ENCODE results near the gene SRC. TPM values are rescaled to one million over a fixed set of nuclear protein-coding genes. Genes with fewer than 3 reads are reported as not detected.
A peak's percentile ranks its signal among the peaks of the same experiment; 100 is the strongest.

The SRC gene
- total and polyA plus RNA-seq, 2 donors: 26.9 to 53.2 TPM

DNA sequence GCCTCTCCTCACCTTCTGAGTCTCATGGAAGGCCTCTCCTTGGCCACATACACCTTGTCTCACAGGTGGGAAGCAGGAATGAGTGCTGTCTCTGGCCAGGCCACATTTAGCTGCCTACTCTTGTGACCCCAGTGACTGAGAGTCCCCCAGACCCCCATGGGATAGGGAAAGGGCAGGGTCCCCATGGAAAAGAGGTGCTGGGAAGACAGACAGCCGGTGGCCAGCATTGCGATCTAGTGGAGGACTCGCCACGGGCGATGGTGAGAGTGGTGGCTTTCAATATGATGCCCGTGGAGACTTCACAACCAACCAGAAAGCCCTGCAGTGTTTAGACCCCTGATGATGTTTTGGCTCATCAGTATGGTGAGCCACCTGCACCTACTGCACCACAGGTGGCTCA, 36.6 kb upstream of the SRC start:
- Histone ChIP-seq H3K27ac (ENCODE audit: low read depth) (peak overlapping the region; percentile 53), H3K36me3 (ENCODE audit: insufficient read depth) (no peaks in the 10 kb centered on the region), H3K4me1 (ENCODE audit: insufficient read depth) (peaks cover 2% of the 10 kb centered on the region), H3K4me3 (ENCODE audit: low read depth, low read length) (no peak overlapping the region)
- DNase-seq (ENCODE audit: extremely low spot score): no peak
- WGBS: 94% methylated on average over 6 of the region's 6 CpGs

DNA sequence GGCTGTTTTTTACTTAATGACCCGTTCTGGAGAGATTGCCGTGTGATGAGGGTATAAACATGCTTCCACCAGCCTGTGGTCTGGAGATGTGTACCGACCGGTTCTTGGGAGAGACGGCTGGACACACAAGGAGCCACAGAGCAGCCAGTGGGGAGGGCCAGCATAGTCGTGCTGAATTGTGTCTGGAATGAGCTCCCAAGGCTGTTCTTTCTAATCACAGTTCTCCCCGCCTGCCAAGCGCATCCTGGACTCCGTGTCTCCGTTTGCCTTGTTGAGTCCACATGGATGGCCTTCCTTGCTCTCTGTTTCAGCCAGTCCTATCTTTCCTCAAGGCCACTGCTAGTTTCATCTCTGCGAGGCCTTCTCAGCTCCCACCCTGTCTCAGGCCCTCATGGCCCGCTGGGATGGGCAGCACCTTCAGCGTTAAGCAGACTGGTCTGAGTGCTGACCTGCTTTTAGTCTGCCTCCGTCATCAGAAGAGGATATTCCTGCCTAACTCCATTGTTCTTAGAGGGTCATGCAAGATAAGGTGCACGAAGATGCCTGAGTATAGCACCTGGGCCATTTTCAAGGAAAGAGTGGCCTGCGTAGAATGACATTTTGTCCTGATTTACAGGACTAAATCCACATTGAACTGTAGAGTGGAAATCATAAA, 35.9 kb upstream of the SRC start:
- peaks cover 2% of the 10 kb centered on the region for H3K4me1 ChIP-seq (ENCODE audit: insufficient read depth)
- DNase-seq (ENCODE audit: extremely low spot score): peak; percentile 75
- 52% methylated on average over 16 of the region's 16 CpGs for WGBS
- no peak overlapping the region for H3K27ac ChIP-seq (ENCODE audit: low read depth)
- no peaks in the 10 kb centered on the region for H3K36me3 ChIP-seq (ENCODE audit: insufficient read depth)
- no peak overlapping the region for H3K4me3 ChIP-seq (ENCODE audit: low read depth, low read length)

DNA sequence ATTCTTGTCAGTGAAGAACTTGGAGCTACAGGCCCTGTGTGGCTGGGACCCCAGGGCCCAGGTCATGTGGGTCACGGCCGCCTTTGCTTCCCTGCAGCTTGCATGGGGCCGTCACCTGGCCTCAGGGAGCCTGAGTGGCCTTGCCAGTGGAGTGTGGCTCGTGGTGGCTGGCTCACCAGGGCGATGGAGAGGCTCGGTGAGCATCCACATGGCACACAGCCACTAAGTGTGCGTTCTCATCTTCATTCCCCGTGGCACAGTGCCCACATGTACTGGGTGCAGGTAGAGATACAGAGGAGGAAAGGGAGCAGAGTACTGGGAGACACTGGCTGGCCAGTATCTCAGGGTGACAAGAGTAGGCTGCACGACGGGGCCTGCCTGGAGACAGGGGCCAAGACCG, 35.0 kb upstream of the SRC start:
- Histone ChIP-seq H3K36me3 (ENCODE audit: insufficient read depth) (no peaks in the 10 kb centered on the region), H3K4me1 (ENCODE audit: insufficient read depth) (peaks cover 2% of the 10 kb centered on the region), H3K27ac (ENCODE audit: low read depth) (peak overlapping the region; percentile 34), H3K4me3 (ENCODE audit: low read depth, low read length) (no peak overlapping the region)
- WGBS: 76% methylated on average over 11 of the region's 11 CpGs
- DNase-seq (ENCODE audit: extremely low spot score): no peak

DNA sequence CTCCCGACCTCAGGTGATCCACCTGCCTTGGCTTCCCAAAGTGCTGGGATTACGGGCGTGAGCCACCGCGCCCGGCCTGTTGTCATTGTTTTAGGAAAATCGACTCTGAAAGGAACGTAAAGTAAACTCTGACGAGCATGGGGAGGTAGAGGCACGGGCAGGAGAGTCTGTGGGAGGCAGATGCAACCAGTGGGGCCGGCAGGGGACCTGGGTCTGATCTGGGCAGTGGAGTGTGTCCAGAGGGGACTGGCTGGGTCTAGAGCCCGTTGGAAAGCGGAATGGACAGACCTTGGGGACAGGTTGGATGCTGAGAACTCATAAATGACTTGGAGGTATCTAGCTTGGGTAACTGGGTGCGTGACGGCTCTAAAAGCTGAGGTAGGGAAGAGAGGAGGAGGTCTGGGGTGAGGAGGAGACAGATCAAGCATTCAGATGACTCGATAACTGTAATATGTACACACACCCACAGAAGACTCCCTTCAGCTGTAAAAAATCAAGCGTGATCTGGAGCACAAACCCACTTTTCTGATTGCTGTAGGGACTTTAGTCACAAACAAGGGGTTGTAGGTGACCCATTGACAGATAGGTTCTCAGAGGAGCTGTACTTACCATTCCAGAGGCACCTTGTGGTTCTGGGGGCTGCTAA, 34.1 kb upstream of the SRC start:
- H3K4me3 ChIP-seq (ENCODE audit: low read depth, low read length): no peak overlapping the region
- peaks cover 2% of the 10 kb centered on the region for H3K4me1 ChIP-seq (ENCODE audit: insufficient read depth)
- peak overlapping the region; percentile 86 for H3K27ac ChIP-seq (ENCODE audit: low read depth)
- no peak for DNase-seq (ENCODE audit: extremely low spot score)
- no peaks in the 10 kb centered on the region for H3K36me3 ChIP-seq (ENCODE audit: insufficient read depth)
- 77% methylated on average over 17 of the region's 17 CpGs for WGBS

DNA sequence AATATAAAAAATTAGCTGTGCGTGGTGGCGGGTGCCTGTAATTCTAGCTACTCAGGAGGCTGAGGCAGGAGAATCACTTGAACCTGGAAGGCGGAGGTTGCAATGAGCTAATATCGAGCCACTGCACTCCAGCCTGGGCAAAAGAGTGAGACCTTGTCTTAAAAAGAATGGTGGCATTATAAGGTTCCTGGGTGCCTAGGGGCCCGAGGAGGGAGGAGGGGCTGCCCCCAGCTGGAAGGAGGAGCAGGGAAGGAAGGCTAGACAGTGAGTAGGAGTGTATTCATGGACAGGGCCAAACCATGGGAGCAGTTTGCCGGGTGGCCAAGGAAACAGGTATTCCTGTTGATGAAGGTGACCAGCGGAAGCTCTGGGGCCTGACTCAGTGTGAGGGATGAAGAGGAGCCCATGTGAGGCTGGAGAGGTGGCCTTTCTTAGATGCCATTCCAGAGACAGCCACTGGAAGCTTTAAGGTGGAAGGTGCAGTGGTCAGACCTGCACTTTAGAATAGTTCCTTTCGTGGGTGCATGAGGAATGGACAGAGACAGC, 32.3 kb upstream of the SRC start:
- WGBS: 89% methylated on average over 8 of the region's 8 CpGs
- Histone ChIP-seq H3K27ac (ENCODE audit: low read depth) (peak overlapping the region; percentile 52), H3K4me3 (ENCODE audit: low read depth, low read length) (no peak overlapping the region), H3K4me1 (ENCODE audit: insufficient read depth) (peaks cover 2% of the 10 kb centered on the region), H3K36me3 (ENCODE audit: insufficient read depth) (no peaks in the 10 kb centered on the region)
- no peak for DNase-seq (ENCODE audit: extremely low spot score)

DNA sequence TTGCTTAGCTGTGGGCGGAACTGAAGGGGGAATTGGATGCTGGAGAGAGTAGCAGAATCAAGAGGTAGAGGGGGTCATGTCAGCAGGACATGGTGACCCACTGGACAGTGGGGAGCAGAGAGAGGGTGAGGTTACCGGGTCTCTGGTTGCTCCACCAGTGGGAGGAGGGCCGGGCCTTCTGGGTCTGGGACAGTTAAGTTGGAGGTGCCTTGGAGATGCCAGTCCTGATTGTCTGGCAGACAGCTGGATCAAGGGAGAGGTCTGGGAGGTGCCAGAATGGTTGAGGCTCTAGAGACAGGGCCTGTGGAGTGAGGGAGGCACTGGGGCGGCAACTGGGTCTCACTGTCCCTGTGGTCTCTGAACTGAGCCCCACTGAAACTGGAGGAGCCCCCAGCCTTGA, 31.8 kb upstream of the SRC start:
- Histone ChIP-seq H3K27ac (ENCODE audit: low read depth) (peak overlapping the region; percentile 52), H3K4me3 (ENCODE audit: low read depth, low read length) (no peak overlapping the region), H3K36me3 (ENCODE audit: insufficient read depth) (no peaks in the 10 kb centered on the region), H3K4me1 (ENCODE audit: insufficient read depth) (peaks cover 2% of the 10 kb centered on the region)
- WGBS: 63% methylated on average over 4 of the region's 4 CpGs
- DNase-seq (ENCODE audit: extremely low spot score): no peak

DNA sequence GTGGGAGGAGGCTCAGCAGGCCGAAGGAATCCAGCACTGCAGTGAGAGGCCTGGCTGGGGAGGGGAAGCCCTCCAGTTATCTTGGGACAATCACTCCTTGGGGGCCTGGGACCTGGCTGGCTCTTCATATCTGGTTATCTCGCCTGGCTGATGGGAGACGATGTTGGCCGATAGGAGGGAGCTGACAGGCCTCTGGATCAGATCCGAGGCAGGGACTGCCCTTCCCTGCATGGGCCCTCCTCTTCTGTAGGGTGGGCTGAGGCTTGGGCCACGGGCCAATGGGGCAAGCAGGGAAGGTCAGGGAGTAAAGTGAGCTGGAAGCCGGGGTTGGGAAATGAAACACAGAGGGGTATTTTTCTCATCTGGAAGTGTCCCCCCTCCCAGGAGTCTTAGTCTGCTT, 31.3 kb upstream of the SRC start:
- 23% methylated on average over 7 of the region's 7 CpGs for WGBS
- no peak for DNase-seq (ENCODE audit: extremely low spot score)
- H3K4me3 ChIP-seq (ENCODE audit: low read depth, low read length): no peak overlapping the region
- H3K36me3 ChIP-seq (ENCODE audit: insufficient read depth): no peaks in the 10 kb centered on the region
- peak overlapping the region; percentile 89 for H3K27ac ChIP-seq (ENCODE audit: low read depth)
- H3K4me1 ChIP-seq (ENCODE audit: insufficient read depth): peaks cover 2% of the 10 kb centered on the region

DNA sequence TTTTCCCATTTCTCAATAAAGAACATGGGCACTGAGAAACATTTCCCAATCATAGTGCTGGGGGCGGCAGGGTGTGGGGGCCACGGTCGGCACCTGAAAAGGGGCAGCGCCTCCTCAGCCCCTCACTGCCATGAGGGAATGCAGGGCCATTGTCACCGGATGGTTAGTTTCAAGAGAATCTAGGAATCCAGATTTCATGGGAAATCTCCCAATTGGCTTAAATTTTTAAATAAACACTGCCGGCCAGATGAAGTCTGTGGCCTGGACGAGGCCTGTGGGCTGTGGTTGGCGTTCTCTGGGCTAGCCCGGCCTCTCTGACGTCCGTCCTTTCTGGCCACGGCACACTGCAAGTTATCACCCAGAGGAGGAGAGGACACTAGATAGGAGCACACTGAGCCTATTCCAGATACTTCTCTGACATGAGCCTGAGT, 30.9 kb upstream of the SRC start:
- 21% methylated on average over 12 of the region's 12 CpGs for WGBS
- Histone ChIP-seq H3K27ac (ENCODE audit: low read depth) (peak overlapping the region; percentile 89), H3K36me3 (ENCODE audit: insufficient read depth) (no peaks in the 10 kb centered on the region), H3K4me1 (ENCODE audit: insufficient read depth) (peaks cover 2% of the 10 kb centered on the region), H3K4me3 (ENCODE audit: low read depth, low read length) (no peak overlapping the region)
- no peak for DNase-seq (ENCODE audit: extremely low spot score)

DNA sequence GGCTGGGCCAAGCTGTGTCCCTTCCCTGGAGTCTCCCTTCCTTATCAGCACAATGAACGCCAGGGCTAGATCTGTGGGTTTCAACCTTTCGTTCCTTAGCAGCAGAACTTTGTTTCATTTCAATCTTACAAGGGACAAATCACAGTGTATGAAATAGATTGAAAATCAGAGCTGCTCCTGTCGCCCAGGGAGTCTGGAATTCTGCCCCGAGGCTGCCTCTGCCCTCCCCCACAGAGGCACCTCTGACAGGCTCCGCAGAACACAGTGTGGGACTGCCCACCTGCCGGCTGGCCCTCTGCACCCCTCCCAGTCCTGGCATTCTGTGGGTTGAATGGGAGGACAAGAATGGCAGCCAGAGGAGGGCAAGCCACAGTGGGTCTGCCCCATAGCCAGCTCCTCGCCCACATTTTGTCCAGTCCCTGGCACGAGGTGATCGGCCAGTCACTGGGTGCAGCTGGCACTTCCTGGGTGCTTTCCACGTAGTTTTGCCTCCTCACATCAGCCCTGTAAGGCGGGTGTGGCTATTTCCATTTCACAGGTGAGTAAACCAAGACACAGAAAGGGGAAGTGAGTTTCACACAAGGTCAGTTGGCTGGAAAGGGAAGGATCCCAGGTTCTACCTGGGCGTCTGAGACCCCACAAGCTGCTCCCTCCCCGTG, 30.4 kb upstream of the SRC start:
- DNase-seq (ENCODE audit: extremely low spot score): no peak
- Histone ChIP-seq H3K36me3 (ENCODE audit: insufficient read depth) (no peaks in the 10 kb centered on the region), H3K27ac (ENCODE audit: low read depth) (peak overlapping the region; percentile 73), H3K4me3 (ENCODE audit: low read depth, low read length) (no peak overlapping the region), H3K4me1 (ENCODE audit: insufficient read depth) (peaks cover 2% of the 10 kb centered on the region)
- WGBS: 56% methylated on average over 13 of the region's 13 CpGs

DNA sequence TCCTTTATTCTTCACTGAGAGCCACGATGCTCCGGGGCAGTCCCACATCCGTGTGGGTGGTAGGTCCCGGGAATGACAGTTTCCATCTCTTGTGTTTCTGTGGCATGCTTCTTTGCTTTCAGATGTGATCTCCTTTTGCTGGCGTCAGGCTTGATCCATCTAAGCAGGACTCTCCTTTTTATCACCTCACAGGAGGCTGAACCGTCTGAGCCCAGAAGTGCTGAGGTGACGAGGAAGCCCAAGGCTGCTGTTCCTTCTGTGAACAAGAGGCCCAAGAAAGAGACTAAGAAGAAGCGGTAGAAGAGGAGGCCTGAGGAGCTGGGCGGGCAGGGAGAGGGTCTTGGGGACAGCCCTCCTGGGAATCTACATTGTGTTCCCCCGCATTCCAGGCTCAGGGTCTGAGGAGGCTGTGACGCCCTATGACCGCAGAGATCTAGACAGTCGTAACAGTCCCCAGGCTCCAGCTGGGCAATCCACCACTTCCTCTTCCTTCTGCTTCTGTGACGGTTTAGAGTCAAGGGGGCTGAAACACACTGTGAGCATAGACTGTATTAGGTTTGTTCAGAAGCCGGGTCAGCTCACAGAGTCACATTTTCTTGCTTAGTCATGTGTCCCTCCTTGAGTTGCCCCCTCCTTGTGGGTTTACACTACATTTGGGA, 29.7 kb upstream of the SRC start:
- WGBS: 79% methylated on average over 15 of the region's 15 CpGs
- no peak for DNase-seq (ENCODE audit: extremely low spot score)
- Histone ChIP-seq H3K4me1 (ENCODE audit: insufficient read depth) (peaks cover 2% of the 10 kb centered on the region), H3K27ac (ENCODE audit: low read depth) (peak overlapping the region; percentile 73), H3K36me3 (ENCODE audit: insufficient read depth) (no peaks in the 10 kb centered on the region), H3K4me3 (ENCODE audit: low read depth, low read length) (no peak overlapping the region)

DNA sequence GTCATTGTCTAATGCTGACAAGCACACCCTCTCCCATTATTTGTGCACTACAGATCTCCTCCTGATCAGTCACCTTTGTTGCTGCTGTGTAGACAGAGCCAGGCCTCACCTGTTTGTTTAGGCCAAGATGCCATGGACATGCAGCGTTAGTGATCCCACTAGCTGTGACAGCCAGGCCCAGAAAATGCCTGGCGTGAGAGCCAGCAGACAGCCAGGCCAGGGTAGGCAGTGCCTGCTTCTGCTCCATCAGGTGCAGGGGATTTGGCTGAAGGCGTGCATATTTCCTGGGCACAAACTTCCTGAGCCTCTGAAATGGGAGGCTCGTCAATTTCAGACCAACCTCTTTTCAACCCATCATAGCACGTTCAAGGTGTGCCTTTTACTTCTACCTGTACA, 29.2 kb upstream of the SRC start:
- no peak for DNase-seq (ENCODE audit: extremely low spot score)
- peaks cover 2% of the 10 kb centered on the region for H3K4me1 ChIP-seq (ENCODE audit: insufficient read depth)
- no peak overlapping the region for H3K27ac ChIP-seq (ENCODE audit: low read depth)
- H3K4me3 ChIP-seq (ENCODE audit: low read depth, low read length): no peak overlapping the region
- H3K36me3 ChIP-seq (ENCODE audit: insufficient read depth): no peaks in the 10 kb centered on the region
- whole genome bisulfite sequencing: 90% methylated on average over 5 of the region's 5 CpGs

DNA sequence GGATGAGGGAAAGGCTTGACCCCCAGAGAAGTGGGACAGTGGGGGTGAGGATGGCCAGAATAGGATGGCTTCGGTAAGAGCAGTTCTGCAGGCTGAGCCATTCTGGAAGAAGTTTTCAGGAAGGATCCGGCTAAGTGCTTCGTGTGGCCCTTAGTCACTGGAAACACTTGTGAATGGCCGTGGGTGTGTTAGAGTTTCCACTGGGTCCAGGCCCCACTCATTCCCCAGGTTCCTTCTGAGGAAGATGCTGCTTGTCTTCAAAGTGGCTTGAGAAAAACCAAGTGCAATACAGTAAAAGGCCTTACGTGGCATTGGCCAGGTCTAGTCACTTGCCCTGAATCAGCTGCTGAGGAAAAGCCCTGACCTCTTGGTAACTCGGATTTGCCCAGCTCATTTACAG, 28.6 kb upstream of the SRC start:
- Histone ChIP-seq H3K4me1 (ENCODE audit: insufficient read depth) (no peaks in the 10 kb centered on the region), H3K36me3 (ENCODE audit: insufficient read depth) (no peaks in the 10 kb centered on the region), H3K27ac (ENCODE audit: low read depth) (no peak overlapping the region), H3K4me3 (ENCODE audit: low read depth, low read length) (no peak overlapping the region)
- no peak for DNase-seq (ENCODE audit: extremely low spot score)
- 81% methylated on average over 6 of the region's 6 CpGs for WGBS

DNA sequence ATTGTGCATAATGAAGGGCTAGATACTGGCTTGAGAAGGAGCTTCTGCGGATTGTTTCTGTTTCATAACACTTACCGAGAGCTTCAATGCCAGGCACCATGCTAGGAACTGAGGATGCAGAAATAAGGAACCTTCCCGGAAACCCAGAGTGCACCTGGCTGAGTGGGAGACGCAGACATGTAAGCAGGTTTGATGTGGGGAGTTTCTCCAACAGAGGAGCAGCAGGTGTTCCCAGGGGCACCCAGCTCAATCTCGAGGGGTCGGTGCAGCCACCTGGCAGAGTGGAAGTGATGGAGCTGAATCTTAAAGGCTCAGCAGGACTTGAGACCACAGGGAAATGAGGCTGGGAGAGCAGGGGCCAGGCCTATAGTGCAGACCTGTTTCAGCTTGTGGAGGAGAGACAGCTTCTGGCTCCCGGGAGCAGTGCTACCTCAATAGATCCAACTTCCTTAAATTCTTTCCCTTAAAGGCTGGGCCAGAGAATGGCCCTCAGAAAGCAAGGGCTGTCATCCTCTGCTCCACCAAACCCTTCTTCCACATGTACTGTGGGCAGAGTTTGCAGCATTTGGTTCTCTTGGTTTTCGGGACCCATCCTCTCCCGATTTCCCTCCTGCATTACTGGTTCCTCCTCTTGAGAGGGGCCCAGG, 27.8 kb upstream of the SRC start:
- Histone ChIP-seq H3K4me1 (ENCODE audit: insufficient read depth) (no peaks in the 10 kb centered on the region), H3K4me3 (ENCODE audit: low read depth, low read length) (no peak overlapping the region), H3K36me3 (ENCODE audit: insufficient read depth) (no peaks in the 10 kb centered on the region), H3K27ac (ENCODE audit: low read depth) (no peak overlapping the region)
- 82% methylated on average over 9 of the region's 9 CpGs for WGBS
- no peak for DNase-seq (ENCODE audit: extremely low spot score)
